OCI-LY1 (cell line): ENCODE measurements around the gene RERE.

Experiments
- H2AFZ ChIP-seq: fragments of 200-600 bp; sonication (generic), shearing (Covaris generic); 2 replicates; pipeline ENCODE4 v1.6.0; 2014; ENCODE audit warnings: antibody characterized with exemption, mild to moderate bottlenecking, low read length
- H3F3A ChIP-seq: fragments of 200-600 bp; sonication (generic), shearing (Covaris generic); 2 replicates; pipeline ENCODE4 v1.6.0; 2014; ENCODE audit warnings: mild to moderate bottlenecking, antibody characterized with exemption, low read length, moderate library complexity; ENCODE audit not compliant: insufficient read depth
- H3K27ac ChIP-seq: fragments of 200-600 bp; sonication (generic); 2 replicates; pipeline ENCODE4 v1.5.1; 2014; ENCODE audit warnings: low read length, mixed run types, mild to moderate bottlenecking, low read depth; ENCODE audit not compliant: poor library complexity, severe bottlenecking
- H3K27me3 ChIP-seq: fragments of 200-600 bp; sonication (generic); 2 replicates; pipeline ENCODE4 v1.6.0; 2014; ENCODE audit warnings: antibody characterized with exemption, mild to moderate bottlenecking, low read length, moderate library complexity; ENCODE audit not compliant: insufficient read depth
- H3K36me3 ChIP-seq: fragments of 200-600 bp; sonication (generic); 2 replicates; pipeline ENCODE4 v1.6.1; 2014; ENCODE audit warnings: mild to moderate bottlenecking, antibody characterized with exemption, low read length, moderate library complexity, mixed read lengths; ENCODE audit not compliant: insufficient read depth
- H3K4me1 ChIP-seq: fragments of 200-600 bp; sonication (generic); 2 replicates; pipeline ENCODE4 v1.5.1; 2014; ENCODE audit warnings: mild to moderate bottlenecking, low read length, moderate library complexity; ENCODE audit not compliant: insufficient read depth, severe bottlenecking
- H3K4me2 ChIP-seq: fragments of 200-600 bp; sonication (generic), shearing (Covaris generic); 2 replicates; pipeline ENCODE4 v1.6.1; 2014; ENCODE audit warnings: low read length
- H3K4me3 ChIP-seq: fragments of 200-600 bp; sonication (generic); 2 replicates; pipeline ENCODE4 v1.5.1; 2014; ENCODE audit warnings: low read length, low read depth, mild to moderate bottlenecking, mixed read lengths; ENCODE audit not compliant: poor library complexity, severe bottlenecking
- H3K79me2 ChIP-seq: fragments of 200-600 bp; shearing (Covaris generic); 2 replicates; pipeline ENCODE4 v1.6.1; 2016; ENCODE audit warnings: mixed run types, low read length, mixed read lengths; ENCODE audit not compliant: insufficient read depth
- H3K9ac ChIP-seq: fragments of 200-600 bp; sonication (generic), shearing (Covaris generic); 2 replicates; pipeline ENCODE4 v1.6.1; 2014; ENCODE audit warnings: mild to moderate bottlenecking, low read length, mixed read lengths
- H3K9me2 ChIP-seq: fragments of 200-600 bp; sonication (generic), shearing (Covaris generic); 2 replicates; pipeline ENCODE4 v1.6.1; 2014; ENCODE audit warnings: low read depth, mild to moderate bottlenecking, low read length, mixed read lengths
- H3K9me3 ChIP-seq: fragments of 200-600 bp; shearing (Covaris generic); 2 replicates; pipeline ENCODE4 v1.6.1; 2014; ENCODE audit warnings: low read length, mixed read lengths
- H4K20me1 ChIP-seq: fragments of 200-600 bp; sonication (generic), shearing (Covaris generic); 2 replicates; pipeline ENCODE4 v1.6.0; 2016; ENCODE audit warnings: mild to moderate bottlenecking, low read length; ENCODE audit not compliant: insufficient read depth
- EZH2 ChIP-seq: fragments of 200-600 bp; sonication (generic), shearing (Covaris generic); IDR thresholded peaks from 2 replicates; pipeline ENCODE4 v1.8.0; 2017; ENCODE audit warnings: borderline replicate concordance, mixed run types, mild to moderate bottlenecking, antibody characterized with exemption, low read length, moderate library complexity, mixed read lengths
- TF ChIP-seq, protein P1 (sequence below): fragments of 200-600 bp; sonication (generic), shearing (Covaris generic); IDR thresholded peaks from 2 replicates; pipeline ENCODE4 v1.5.1; 2017; ENCODE audit warnings: mild to moderate bottlenecking, antibody characterized with exemption, low read length, moderate library complexity, mixed read lengths

Gene RERE

DNA sequence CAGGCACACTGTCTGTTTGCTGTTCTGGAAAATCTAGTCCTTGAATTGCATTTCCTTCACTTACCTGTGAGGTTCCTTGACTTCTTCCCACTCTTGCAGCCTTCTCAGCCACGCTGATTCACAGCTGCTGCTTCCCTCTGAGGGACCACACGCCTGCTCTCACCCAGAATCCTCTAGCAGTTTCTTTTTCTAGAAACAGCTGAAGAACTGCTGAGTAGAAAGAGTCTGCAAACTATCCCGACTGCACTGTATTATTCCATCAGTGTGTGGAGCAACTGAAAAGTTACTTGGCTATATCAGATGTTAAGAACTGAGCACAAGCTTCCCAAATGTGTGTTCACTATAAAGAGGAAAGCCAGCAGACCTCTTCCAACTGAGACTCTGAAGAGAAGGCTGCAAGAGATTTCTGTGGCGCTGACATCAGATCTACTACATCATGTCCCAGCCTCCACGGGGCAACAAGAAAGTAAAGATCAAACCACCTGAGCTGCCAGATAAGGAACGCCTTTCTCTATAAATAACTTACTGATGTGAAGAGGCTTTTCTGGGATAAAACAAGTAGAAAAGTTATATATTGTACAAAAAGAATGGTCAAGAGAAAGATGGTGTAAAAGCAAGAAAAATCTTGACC, 226.6 kb downstream of the RERE start:
- no peaks in the 10 kb centered on the region for H3K27me3 ChIP-seq
- no peak overlapping the region for H3K9ac ChIP-seq
- H3K79me2 ChIP-seq, result no peaks in the 10 kb centered on the region
- peaks cover 4% of the 10 kb centered on the region; the same call in 1 of the 2 replicates for H3K9me3 ChIP-seq
- TF ChIP-seq EZH2, result no peak
- no peak overlapping the region for H3K4me2 ChIP-seq
- H2AFZ ChIP-seq, result no peak overlapping the region
- H4K20me1 ChIP-seq, result no peaks in the 10 kb centered on the region
- no peak overlapping the region for H3K27ac ChIP-seq
- H3K4me1 ChIP-seq, result no peaks in the 10 kb centered on the region
- no peaks in the 10 kb centered on the region for H3F3A ChIP-seq
- H3K4me3 ChIP-seq, result no peak overlapping the region
- no peaks in the 10 kb centered on the region for H3K36me3 ChIP-seq
- H3K9me2 ChIP-seq, result no peaks in the 10 kb centered on the region

DNA sequence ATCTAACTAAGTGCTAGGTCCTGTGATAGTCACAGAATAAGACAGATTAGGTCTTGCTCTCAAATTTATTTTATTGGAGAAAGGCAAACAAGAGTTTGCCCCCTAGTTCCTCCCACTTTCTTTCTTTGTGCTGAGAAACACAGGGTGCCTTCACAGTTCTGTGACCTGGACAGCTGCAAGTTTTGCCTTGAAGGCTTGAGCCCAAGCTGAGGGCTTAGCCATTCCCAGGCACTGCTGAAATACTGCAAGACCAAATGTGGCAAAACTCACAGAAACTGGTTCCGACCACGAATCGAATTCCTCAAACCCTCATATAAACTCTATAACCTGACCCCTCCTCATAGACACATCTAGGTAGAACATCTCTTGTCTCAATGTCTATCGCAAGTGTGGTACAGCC, 227.9 kb downstream of the RERE start:
- TF ChIP-seq, protein P1, sequence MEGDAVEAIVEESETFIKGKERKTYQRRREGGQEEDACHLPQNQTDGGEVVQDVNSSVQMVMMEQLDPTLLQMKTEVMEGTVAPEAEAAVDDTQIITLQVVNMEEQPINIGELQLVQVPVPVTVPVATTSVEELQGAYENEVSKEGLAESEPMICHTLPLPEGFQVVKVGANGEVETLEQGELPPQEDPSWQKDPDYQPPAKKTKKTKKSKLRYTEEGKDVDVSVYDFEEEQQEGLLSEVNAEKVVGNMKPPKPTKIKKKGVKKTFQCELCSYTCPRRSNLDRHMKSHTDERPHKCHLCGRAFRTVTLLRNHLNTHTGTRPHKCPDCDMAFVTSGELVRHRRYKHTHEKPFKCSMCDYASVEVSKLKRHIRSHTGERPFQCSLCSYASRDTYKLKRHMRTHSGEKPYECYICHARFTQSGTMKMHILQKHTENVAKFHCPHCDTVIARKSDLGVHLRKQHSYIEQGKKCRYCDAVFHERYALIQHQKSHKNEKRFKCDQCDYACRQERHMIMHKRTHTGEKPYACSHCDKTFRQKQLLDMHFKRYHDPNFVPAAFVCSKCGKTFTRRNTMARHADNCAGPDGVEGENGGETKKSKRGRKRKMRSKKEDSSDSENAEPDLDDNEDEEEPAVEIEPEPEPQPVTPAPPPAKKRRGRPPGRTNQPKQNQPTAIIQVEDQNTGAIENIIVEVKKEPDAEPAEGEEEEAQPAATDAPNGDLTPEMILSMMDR, result no peak
- TF ChIP-seq EZH2, result no peak
- H4K20me1 ChIP-seq, result no peaks in the 10 kb centered on the region
- H2AFZ ChIP-seq, result no peak overlapping the region
- H3K4me1 ChIP-seq, result no peaks in the 10 kb centered on the region
- no peaks in the 10 kb centered on the region for H3K36me3 ChIP-seq
- no peaks in the 10 kb centered on the region for H3K27me3 ChIP-seq
- no peak overlapping the region for H3K4me3 ChIP-seq
- H3K9me2 ChIP-seq, result no peaks in the 10 kb centered on the region
- H3F3A ChIP-seq, result no peaks in the 10 kb centered on the region
- no peak overlapping the region for H3K4me2 ChIP-seq
- no peak overlapping the region for H3K27ac ChIP-seq
- H3K9ac ChIP-seq, result no peak overlapping the region
- H3K79me2 ChIP-seq, result no peaks in the 10 kb centered on the region
- peaks cover 4% of the 10 kb centered on the region; the same call in 1 of the 2 replicates for H3K9me3 ChIP-seq

DNA sequence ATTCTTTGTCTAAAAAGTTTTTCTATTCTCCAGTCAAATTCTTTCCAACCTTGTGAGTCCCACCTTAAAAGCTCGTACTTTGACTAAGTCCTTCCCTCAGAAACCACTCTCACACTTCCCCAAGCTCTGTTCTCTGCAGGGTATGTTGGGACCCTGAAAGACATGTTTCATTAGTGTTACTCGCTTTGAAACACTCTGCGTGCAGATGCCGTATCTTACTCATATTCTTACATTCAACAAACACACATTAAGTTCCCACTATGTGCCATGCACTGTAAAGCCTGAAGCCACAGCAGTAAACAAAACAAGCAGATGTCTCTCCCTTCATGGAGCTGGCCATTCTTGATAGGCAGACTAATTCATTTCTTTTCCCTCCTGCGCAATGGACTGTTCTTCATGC, 229.7 kb downstream of the RERE start:
- Histone ChIP-seq H3K4me2 (no peak overlapping the region), H3K27ac (no peak overlapping the region), H3K4me3 (no peak overlapping the region), H3K4me1 (no peaks in the 10 kb centered on the region), H3K79me2 (no peaks in the 10 kb centered on the region), H3F3A (no peaks in the 10 kb centered on the region), H3K27me3 (no peaks in the 10 kb centered on the region), H4K20me1 (no peaks in the 10 kb centered on the region), H3K9me3 (peaks cover under 1% of the 10 kb centered on the region; the same call in 1 of the 2 replicates), H3K9ac (no peak overlapping the region), H3K9me2 (no peaks in the 10 kb centered on the region), H3K36me3 (no peaks in the 10 kb centered on the region), H2AFZ (no peak overlapping the region)
- no peak for TF ChIP-seq EZH2
- TF ChIP-seq, protein P1, result no peak

DNA sequence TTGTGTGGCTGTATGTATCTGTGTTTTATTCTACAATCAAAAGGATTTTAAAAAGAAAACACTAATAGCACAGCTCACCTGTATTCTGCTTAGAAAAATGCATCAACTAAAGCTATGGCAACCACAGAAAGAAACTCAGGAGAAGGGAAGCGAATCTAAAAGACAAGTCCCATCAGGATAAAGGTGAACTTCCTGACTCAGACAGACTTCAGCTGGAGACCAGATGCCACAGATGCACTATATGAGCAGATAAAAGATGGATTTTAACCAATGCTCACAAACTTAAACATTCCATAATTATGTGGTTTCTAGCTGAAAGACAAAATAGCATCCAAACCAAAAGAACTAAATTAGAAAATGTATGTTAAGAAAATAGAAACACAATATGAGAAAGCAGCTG, 231.0 kb downstream of the RERE start:
- Histone ChIP-seq H3K4me3 (no peak overlapping the region), H3K4me2 (no peak overlapping the region), H3K36me3 (no peaks in the 10 kb centered on the region)

More for the DNA sequence above, 231.0 kb downstream of the RERE start:
- Histone ChIP-seq H3K9ac (no peak overlapping the region), H4K20me1 (no peaks in the 10 kb centered on the region), H3K9me3 (no peaks in the 10 kb centered on the region), H3K4me1 (no peaks in the 10 kb centered on the region), H3K9me2 (no peaks in the 10 kb centered on the region), H3K27me3 (no peaks in the 10 kb centered on the region), H3K27ac (no peak overlapping the region), H3F3A (no peaks in the 10 kb centered on the region), H3K79me2 (no peaks in the 10 kb centered on the region), H2AFZ (no peak overlapping the region)
- TF ChIP-seq, protein P1, result no peak
- TF ChIP-seq EZH2, result no peak
